ENCODE data around the gene HTR2B.
"Not testable (repeated sequence)": the region's sequence is repeated elsewhere in the genome, so short reads cannot be mapped to it uniquely, and the experiment has no call there.

The HTR2B gene

GRCh38 chr2:231088754-231089153 is 36.1 kb downstream of the HTR2B start:
- DNase-seq = no peak

GRCh38 chr2:231084565-231084964 is 40.3 kb downstream of the HTR2B start:
- DNase-seq = no peak

- DNase-seq = no peak
Measured at GRCh38 chr2:231069379-231070054, 55.3 kb downstream of the HTR2B start.

- no peak for DNase-seq
Measured at GRCh38 chr2:231068525-231069222, 56.2 kb downstream of the HTR2B start.

- not testable (repeated sequence) for DNase-seq
Measured at GRCh38 chr2:231067531-231067930, 57.3 kb downstream of the HTR2B start.

GRCh38 chr2:231065966-231066365 is 58.9 kb downstream of the HTR2B start:
- DNase-seq = no peak

GRCh38 chr2:231063347-231063746 is 61.5 kb downstream of the HTR2B start:
- no peak for DNase-seq

GRCh38 chr2:231062776-231063175 is 62.1 kb downstream of the HTR2B start:
- DNase-seq = no peak

- no peak for DNase-seq
Measured at GRCh38 chr2:231059756-231060155, 65.1 kb downstream of the HTR2B start.

- no peak for DNase-seq
Measured at GRCh38 chr2:231058761-231059550, 65.9 kb downstream of the HTR2B start.
